Fibroblast of gingiva (primary cell): Measurements from ENCODE around the gene MEAF6.
"Not testable (repeated sequence)": the region's sequence is repeated elsewhere in the genome, so short reads cannot be mapped to it uniquely, and the experiment has no call there.

Experiments
- DNase-seq: peaks from one replicate; pipeline ENCODE4 v3.0.0-alpha.2; 2011; ENCODE audit warnings: low read depth

Gene MEAF6

GRCh38 chr1:37532418-37533156 lies 18.0 kb upstream of the MEAF6 start:
- DNase-seq: not testable (repeated sequence)

GRCh38 chr1:37529888-37530287 lies 15.3 kb upstream of the MEAF6 start:
- not testable (repeated sequence) for DNase-seq

- no peak for DNase-seq
These were observed 5.0 kb upstream of the MEAF6 start for GRCh38 chr1:37519613-37520012.

- not testable (repeated sequence) for DNase-seq
These were observed 4.4 kb upstream of the MEAF6 start for GRCh38 chr1:37518929-37519328.

- not testable (repeated sequence) for DNase-seq
These were observed 3.7 kb upstream of the MEAF6 start for GRCh38 chr1:37518241-37518640.

- DNase-seq: peak; percentile 64
These were observed 3.0 kb upstream of the MEAF6 start for GRCh38 chr1:37517569-37517968.

GRCh38 chr1:37515185-37516034 lies 844 bp upstream of the MEAF6 start:
- DNase-seq: no peak

GRCh38 chr1:37513795-37514349 lies 694 bp downstream of the MEAF6 start:
- no peak for DNase-seq

GRCh38 chr1:37509181-37509580 lies 5.4 kb downstream of the MEAF6 start:
- no peak for DNase-seq

- no peak for DNase-seq
These were observed 7.8 kb downstream of the MEAF6 start for GRCh38 chr1:37506740-37507139.

GRCh38 chr1:37502791-37503190 lies 11.8 kb downstream of the MEAF6 start:
- DNase-seq: not testable (repeated sequence)

GRCh38 chr1:37502104-37502503 lies 12.5 kb downstream of the MEAF6 start:
- no peak for DNase-seq

- DNase-seq: no peak
These were observed 12.9 kb downstream of the MEAF6 start for GRCh38 chr1:37501661-37502060.

GRCh38 chr1:37498872-37499617 lies 15.5 kb downstream of the MEAF6 start:
- peak; percentile 59 for DNase-seq

- DNase-seq: no peak
These were observed 16.7 kb downstream of the MEAF6 start for GRCh38 chr1:37497832-37498231.

GRCh38 chr1:37495875-37496274 lies 18.7 kb downstream of the MEAF6 start:
- DNase-seq: no peak

- DNase-seq: no peak
These were observed 21.0 kb downstream of the MEAF6 start for GRCh38 chr1:37493336-37494098.

- DNase-seq: no peak
These were observed 27.0 kb downstream of the MEAF6 start for GRCh38 chr1:37487619-37487984.

GRCh38 chr1:37486680-37487618 lies 27.6 kb downstream of the MEAF6 start:
- DNase-seq: peak; percentile 70
